Right cardiac atrium (tissue), 5 donors: ENCODE measurements around the gene PITX3. TPM values are rescaled to one million over a fixed set of nuclear protein-coding genes. Genes with fewer than 3 reads are reported as not detected.
A peak's percentile ranks its signal among the peaks of the same experiment; 100 is the strongest.

Experiments used
- ATAC-seq, 2 donors: fragments of 200-7000 bp; cut with Tn5 transposase; one replicate each; pipeline versions ENCODE4 v1.8.0 to v1.9.1; 2020; ENCODE audit warnings: moderate library complexity in 2 of 2, mild to moderate bottlenecking in 1 of 2
- DNase-seq, 3 donors: peaks; one replicate each; pipeline ENCODE4 v3.0.0-alpha.2; 2020
- H3K27ac ChIP-seq: one replicate; pipeline ENCODE4 v1.5.1; 2013; ENCODE audit warnings: mild to moderate bottlenecking, low read length, control low read depth, moderate library complexity
- H3K27me3 ChIP-seq: one replicate; pipeline ENCODE4 v1.6.1; 2013; ENCODE audit not compliant: control insufficient read depth, insufficient read depth
- H3K4me1 ChIP-seq: one replicate; pipeline ENCODE4 v1.6.1; 2013; ENCODE audit warnings: low read length; ENCODE audit not compliant: control insufficient read depth, insufficient read depth
- H3K4me3 ChIP-seq: one replicate; pipeline ENCODE4 v1.5.1; 2013; ENCODE audit warnings: low read length, control low read depth
- H3K9me3 ChIP-seq: one replicate; pipeline ENCODE4 v1.6.1; 2013; ENCODE audit warnings: low read length; ENCODE audit not compliant: control insufficient read depth
- WGBS: extraction: QIAGEN DNeasy Blood & Tissue Kit; methylation state at CpG from one replicate; pipeline ENCODE4 v1.1.7; 2013; 5-methylcytosine and 5-hydroxymethylcytosine counted together
- intact Hi-C, 4 donors: fragments of 100-400 bp; cut with DNase I; formaldehyde crosslinking; loops; one replicate each; pipeline versions ENCODE4 v1.11.0 to v1.14.0; 2022 to 2023
- polyA plus RNA-seq: library from polyadenylated mRNA; stranded (reverse); fragments of 200-250 nt; gene quantifications from one replicate; pipeline ENCODE4 v1.2.3, GENCODE V29; 2013
- total RNA-seq, 4 donors: library from RNA; stranded (reverse); fragmentation: NEBNext Ultra II Directional; extraction: Animal tissue kit (Norgen Biotek cat#: 25700); gene quantifications; one replicate each; pipeline ENCODE4 v1.2.1, GENCODE V29; 2021
- donor health status: healthy with polysubstance abuse.
- donor health status: DM: no; HTN: yes; CAD: no.
- donor health status: DM: no; HTN: no; CAD: no.
- donor health status: DM: no; HTN: yes; CAD: no; lungs with severe emphysema.
- donor health status: DM: yes; HTN: yes; CAD: no.

Gene PITX3
- total and polyA plus RNA-seq, 5 donors, result 0.25 to 0.82 (median 0.32) TPM

GRCh38 chr10:102240467-102241031, 763 bp downstream of the PITX3 start:
- H3K27ac ChIP-seq, result no peak overlapping the region
- intact Hi-C loops, result no loop called here
- 20% methylated on average over 39 of the region's 39 CpGs for WGBS

DNA sequence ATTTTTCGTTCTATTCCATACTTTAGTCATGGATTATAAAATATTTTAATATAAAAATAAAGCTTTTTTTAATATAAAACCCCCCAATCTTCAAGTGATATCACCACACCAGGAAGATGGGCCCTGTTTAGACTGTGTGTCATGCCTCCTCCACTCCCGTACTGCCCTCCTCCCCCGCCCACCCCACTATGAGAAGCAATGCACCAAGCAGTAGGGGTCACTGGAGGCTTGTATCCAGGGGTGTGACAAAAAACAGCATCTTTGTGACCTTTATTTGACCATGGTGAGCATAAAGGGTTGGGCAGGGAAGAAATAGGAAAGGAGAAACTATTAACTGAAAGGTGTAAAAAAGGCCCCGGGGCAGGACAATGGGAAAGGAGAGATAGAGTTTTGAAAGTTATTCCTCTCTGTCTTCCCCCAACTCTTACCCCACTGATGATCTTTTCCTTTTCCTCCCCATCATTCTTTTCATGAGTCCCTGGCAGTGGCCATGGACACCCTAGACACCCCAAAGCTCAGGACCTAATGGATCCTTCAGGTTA, 3.5 kb downstream of the PITX3 start:
- ATAC-seq (no peak), DNase-seq (no peak)
- 78% methylated on average over 4 of the region's 4 CpGs for WGBS
- intact Hi-C loops, result loop anchor here in 1 of 4 donors (10.0 kb wide), 1 partner anchor 347 kb away; no protein-coding TSS in a partner anchor
- Histone ChIP-seq H3K4me3 (no peak overlapping the region), H3K27ac (no peak overlapping the region), H3K9me3 (no peaks in the 10 kb centered on the region), H3K4me1 (peaks cover 3% of the 10 kb centered on the region), H3K27me3 (no peaks in the 10 kb centered on the region)

More at GRCh38 chr10:102240467-102241031, 763 bp downstream of the PITX3 start:
- DNase-seq (peak; percentile 35 to 59 (median 57)), ATAC-seq (no peak)
- H3K4me1 ChIP-seq, result peaks cover 3% of the 10 kb centered on the region
- H3K9me3 ChIP-seq, result no peaks in the 10 kb centered on the region
- no peaks in the 10 kb centered on the region for H3K27me3 ChIP-seq
- peak overlapping the region; percentile 69 for H3K4me3 ChIP-seq

- Histone ChIP-seq H3K27me3 (no peaks in the 10 kb centered on the region), H3K4me1 (no peaks in the 10 kb centered on the region), H3K9me3 (no peaks in the 10 kb centered on the region), H3K27ac (no peak overlapping the region), H3K4me3 (no peak overlapping the region)
- ATAC-seq (no peak), DNase-seq (no peak)
- intact Hi-C loops, result loop anchor here in 1 of 4 donors (10.0 kb wide), 1 partner anchor 349 kb away; no protein-coding TSS in a partner anchor
- 52% methylated on average over 8 of the region's 8 CpGs for WGBS
Observed at GRCh38 chr10:102236006-102236405, 5.3 kb downstream of the PITX3 start.

DNA sequence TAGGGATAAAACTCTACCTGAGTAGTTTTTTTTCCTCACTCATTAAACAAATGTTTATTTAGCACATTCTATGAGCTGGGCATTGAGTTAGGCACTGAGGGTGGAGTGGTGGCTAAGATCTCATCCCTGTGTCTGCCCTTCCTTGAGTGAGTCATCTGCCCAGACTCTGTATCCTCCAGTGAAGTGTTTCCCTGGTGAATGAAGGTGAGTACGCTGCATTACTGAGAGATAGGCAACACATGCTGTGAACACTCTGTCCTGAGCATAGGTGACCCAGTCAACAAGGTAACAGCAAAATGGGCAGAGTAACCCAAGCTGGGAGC, 5.8 kb downstream of the PITX3 start:
- no peak overlapping the region for H3K27ac ChIP-seq
- H3K9me3 ChIP-seq, result no peaks in the 10 kb centered on the region
- ATAC-seq, result no peak
- no peaks in the 10 kb centered on the region for H3K4me1 ChIP-seq
- intact Hi-C loops, result loop anchor here in 1 of 4 donors (10.0 kb wide), 1 partner anchor 349 kb away; no protein-coding TSS in a partner anchor
- H3K27me3 ChIP-seq, result no peaks in the 10 kb centered on the region
- 100% methylated on average over 1 of the region's 1 CpG for WGBS
- H3K4me3 ChIP-seq, result no peak overlapping the region
- no peak for DNase-seq

DNA sequence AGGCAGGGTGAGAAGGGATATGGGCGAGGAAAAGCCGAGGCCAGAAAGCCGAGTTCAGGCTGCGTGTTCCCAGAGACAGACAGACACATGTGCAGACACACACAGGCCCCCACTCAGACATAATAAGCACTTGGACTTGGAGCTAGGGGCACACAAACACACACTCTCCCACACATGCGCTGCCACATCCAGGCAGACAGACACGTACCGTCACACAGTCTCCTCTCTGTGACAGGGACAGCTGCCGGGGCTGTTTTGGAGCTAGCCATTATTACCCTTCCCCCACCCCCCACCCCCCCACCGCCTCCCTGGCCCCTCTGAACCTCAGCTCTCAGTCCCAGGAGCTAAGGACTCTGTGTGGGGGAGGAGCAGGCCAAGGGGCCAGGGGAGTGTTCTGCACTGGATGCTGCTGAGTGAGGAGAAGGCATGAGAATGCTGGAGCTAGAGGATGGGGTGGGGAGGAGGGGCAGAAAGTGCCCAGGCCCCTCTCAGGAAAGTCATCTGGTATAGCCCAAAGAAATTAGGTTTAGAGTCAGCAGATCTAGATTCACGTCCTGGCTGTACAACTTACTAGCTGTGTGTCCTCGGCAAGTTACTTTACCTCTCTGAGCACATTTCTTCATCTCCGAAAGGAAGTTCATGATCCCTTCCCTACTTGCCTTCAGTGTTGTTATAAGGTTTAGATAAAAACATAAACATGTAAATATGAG, 6.3 kb downstream of the PITX3 start:
- DNase-seq (no peak), ATAC-seq (no peak)
- WGBS, result 70% methylated on average over 12 of the region's 12 CpGs
- no peak overlapping the region for H3K4me3 ChIP-seq
- no peaks in the 10 kb centered on the region for H3K4me1 ChIP-seq
- no peaks in the 10 kb centered on the region for H3K9me3 ChIP-seq
- no peaks in the 10 kb centered on the region for H3K27me3 ChIP-seq
- intact Hi-C loops, result loop anchor here in 3 of 4 donors (5.0 to 10.0 kb wide), 2 partner anchors 117 to 350 kb away; no protein-coding TSS in a partner anchor
- no peak overlapping the region for H3K27ac ChIP-seq

DNA sequence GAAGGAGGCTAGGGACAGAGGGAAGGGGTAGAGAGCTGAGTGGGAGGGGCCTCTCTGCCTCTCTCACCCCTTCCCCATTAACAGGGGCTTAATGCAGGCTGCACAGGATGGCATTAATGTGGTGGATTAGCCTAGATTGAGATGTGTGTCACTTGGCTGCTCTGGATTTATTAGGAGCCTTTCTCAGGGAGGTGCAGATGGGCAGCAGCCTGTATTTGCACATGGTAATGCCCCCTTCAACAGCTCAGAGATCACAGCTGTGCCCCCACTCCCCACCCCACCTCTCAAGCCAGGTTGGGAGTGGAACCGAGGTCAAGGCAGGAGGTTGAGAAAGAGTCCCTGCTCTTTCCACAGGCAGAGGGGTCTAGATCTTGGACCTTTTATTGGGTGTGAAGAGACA, 7.3 kb downstream of the PITX3 start:
- Histone ChIP-seq H3K9me3 (no peaks in the 10 kb centered on the region), H3K27me3 (no peaks in the 10 kb centered on the region), H3K4me1 (no peaks in the 10 kb centered on the region), H3K4me3 (no peak overlapping the region), H3K27ac (no peak overlapping the region)
- intact Hi-C loops, result loop anchor here in 3 of 4 donors (5.0 to 10.0 kb wide), 2 partner anchors 118 to 351 kb away; no protein-coding TSS in a partner anchor
- WGBS, result 76% methylated on average over 1 of the region's 1 CpG
- DNase-seq (no peak), ATAC-seq (no peak)

GRCh38 chr10:102231357-102232318, 9.7 kb downstream of the PITX3 start:
- H3K27ac ChIP-seq, result no peak overlapping the region
- no peaks in the 10 kb centered on the region for H3K4me1 ChIP-seq
- no peaks in the 10 kb centered on the region for H3K9me3 ChIP-seq
- peak overlapping the region; percentile 45 for H3K4me3 ChIP-seq
- peak; percentile 39 to 78 (median 70) for DNase-seq
- intact Hi-C loops, result loop anchor here in 3 of 4 donors (2.0 to 10.0 kb wide), 3 partner anchors 121 to 353 kb away; no protein-coding TSS in a partner anchor
- no peaks in the 10 kb centered on the region for H3K27me3 ChIP-seq
- 16% methylated on average over 76 of the region's 76 CpGs for WGBS
- peak; percentile 15 to 23 for ATAC-seq

- under 1% methylated on average over 52 of the region's 52 CpGs for WGBS
- ATAC-seq, result no peak
- DNase-seq, result peak in 2 of 3 donors; percentile 59 to 69
- intact Hi-C loops, result loop anchor here in 3 of 4 donors (2.0 to 10.0 kb wide), 3 partner anchors 121 to 354 kb away; no protein-coding TSS in a partner anchor
- Histone ChIP-seq H3K27me3 (no peaks in the 10 kb centered on the region), H3K4me3 (peak overlapping the region; percentile 45), H3K9me3 (no peaks in the 10 kb centered on the region), H3K27ac (no peak overlapping the region), H3K4me1 (peaks cover 4% of the 10 kb centered on the region)
Observed at GRCh38 chr10:102230861-102231356, 10.4 kb downstream of the PITX3 start.

GRCh38 chr10:102230264-102230860, 10.9 kb downstream of the PITX3 start:
- Histone ChIP-seq H3K4me1 (peaks cover 4% of the 10 kb centered on the region), H3K27ac (no peak overlapping the region), H3K9me3 (no peaks in the 10 kb centered on the region), H3K27me3 (no peaks in the 10 kb centered on the region), H3K4me3 (peak overlapping the region; percentile 45)
- DNase-seq, result peak; percentile 63 to 82 (median 80)
- intact Hi-C loops, result loop anchor here in 3 of 4 donors (2.0 to 10.0 kb wide), 3 partner anchors 122 to 354 kb away; no protein-coding TSS in a partner anchor
- peak; percentile 16 to 44 for ATAC-seq
- WGBS, result 2% methylated on average over 50 of the region's 50 CpGs

- H3K27ac ChIP-seq, result no peak overlapping the region
- H3K4me3 ChIP-seq, result peak overlapping the region; percentile 45
- intact Hi-C loops, result loop anchor here (2.0 to 10.0 kb wide), 7 partner anchors 55 to 355 kb away; partner anchors contain the start of genes NFKB2 (in 1 of the 4) and NOLC1 (in 1 of the 4)
- H3K27me3 ChIP-seq, result no peaks in the 10 kb centered on the region
- peaks cover 4% of the 10 kb centered on the region for H3K4me1 ChIP-seq
- DNase-seq (peak; percentile 80 to 92 (median 91)), ATAC-seq (peak; percentile 54 to 66)
- under 1% methylated on average over 24 of the region's 24 CpGs for WGBS
- H3K9me3 ChIP-seq, result no peaks in the 10 kb centered on the region
Observed at GRCh38 chr10:102229810-102230263, 11.5 kb downstream of the PITX3 start.
